ENCODE data around the gene DGCR2.

Gene DGCR2

DNA sequence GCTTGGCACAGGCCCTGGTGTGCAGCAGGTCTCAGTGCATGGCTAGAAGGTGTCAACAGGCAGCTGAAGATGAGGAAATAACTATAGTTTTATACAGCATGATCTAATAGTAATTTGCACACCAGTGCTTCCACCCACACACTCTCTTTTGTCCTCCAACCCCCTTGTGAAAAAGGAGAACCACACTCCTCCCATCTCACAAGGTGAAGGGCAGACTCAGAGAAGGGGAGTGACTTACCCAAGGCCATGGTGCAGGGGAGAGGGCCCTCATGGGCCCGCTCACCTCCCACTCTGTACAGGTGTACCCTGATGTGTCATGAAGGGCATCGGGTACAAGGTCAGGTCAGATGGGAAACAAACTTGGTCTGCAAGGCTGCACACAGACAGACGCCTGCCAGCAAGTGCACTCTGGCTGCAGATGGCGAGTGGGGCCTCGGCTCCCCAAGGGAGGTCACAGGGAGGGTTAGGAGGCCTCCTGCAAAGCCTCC lies 53.4 kb downstream of the DGCR2 start:
- H3K4me1 ChIP-seq (ENCODE audit: control insufficient read depth, low read depth, low read length) = no peaks in the 10 kb centered on the region
- H3K27ac ChIP-seq (ENCODE audit: low read length) = no peak overlapping the region
- H3K4me3 ChIP-seq (ENCODE audit: low read length) = no peak overlapping the region
- no peak overlapping the region for H3K9ac ChIP-seq (ENCODE audit: low read length)
- H3K9me3 ChIP-seq (ENCODE audit: control insufficient read depth, low read depth, low read length) = no peaks in the 10 kb centered on the region
- H3K27me3 ChIP-seq (ENCODE audit: control insufficient read depth, insufficient read depth, low read length) = no peaks in the 10 kb centered on the region
- peaks cover 25% of the 10 kb centered on the region for H3K36me3 ChIP-seq (ENCODE audit: control insufficient read depth, low read depth, low read length)

DNA sequence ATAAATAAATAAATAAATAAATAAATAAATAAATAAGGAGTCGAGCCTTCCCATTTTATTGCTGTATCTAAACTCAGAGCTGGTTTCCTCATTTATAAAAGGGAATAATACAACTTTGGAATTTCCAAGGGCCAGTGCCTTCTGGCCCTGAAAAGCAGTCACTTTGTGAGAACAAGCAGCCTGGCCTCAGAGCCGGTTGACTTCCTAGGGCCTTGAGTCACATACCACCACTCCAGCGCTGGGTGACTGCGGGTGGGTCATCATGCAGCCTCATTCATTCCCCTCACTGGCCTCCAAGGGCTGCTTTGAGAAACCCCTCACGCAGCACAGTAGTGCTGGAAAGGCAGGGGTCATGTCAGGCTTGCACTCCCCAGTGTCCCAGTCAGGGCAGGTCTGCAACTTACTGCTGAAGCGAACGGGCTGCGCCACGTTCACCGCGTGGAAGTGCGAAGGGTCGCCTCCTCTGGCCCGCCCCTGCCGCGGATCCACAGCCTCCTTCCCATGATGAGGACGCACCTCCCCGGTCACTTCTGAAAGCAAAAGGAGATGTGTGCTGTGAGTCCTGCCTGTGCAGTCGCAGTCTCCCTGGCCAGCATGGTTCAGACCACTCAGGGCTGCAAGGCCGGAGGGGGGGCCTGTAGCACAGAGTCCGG lies 54.4 kb downstream of the DGCR2 start:
- H3K27ac ChIP-seq (ENCODE audit: low read length) = no peak overlapping the region
- no peaks in the 10 kb centered on the region for H3K9me3 ChIP-seq (ENCODE audit: control insufficient read depth, low read depth, low read length)
- H3K4me3 ChIP-seq (ENCODE audit: low read length) = no peak overlapping the region
- no peaks in the 10 kb centered on the region for H3K4me1 ChIP-seq (ENCODE audit: control insufficient read depth, low read depth, low read length)
- no peak overlapping the region for H3K9ac ChIP-seq (ENCODE audit: low read length)
- H3K27me3 ChIP-seq (ENCODE audit: control insufficient read depth, insufficient read depth, low read length) = no peaks in the 10 kb centered on the region
- peaks cover 25% of the 10 kb centered on the region for H3K36me3 ChIP-seq (ENCODE audit: control insufficient read depth, low read depth, low read length)

DNA sequence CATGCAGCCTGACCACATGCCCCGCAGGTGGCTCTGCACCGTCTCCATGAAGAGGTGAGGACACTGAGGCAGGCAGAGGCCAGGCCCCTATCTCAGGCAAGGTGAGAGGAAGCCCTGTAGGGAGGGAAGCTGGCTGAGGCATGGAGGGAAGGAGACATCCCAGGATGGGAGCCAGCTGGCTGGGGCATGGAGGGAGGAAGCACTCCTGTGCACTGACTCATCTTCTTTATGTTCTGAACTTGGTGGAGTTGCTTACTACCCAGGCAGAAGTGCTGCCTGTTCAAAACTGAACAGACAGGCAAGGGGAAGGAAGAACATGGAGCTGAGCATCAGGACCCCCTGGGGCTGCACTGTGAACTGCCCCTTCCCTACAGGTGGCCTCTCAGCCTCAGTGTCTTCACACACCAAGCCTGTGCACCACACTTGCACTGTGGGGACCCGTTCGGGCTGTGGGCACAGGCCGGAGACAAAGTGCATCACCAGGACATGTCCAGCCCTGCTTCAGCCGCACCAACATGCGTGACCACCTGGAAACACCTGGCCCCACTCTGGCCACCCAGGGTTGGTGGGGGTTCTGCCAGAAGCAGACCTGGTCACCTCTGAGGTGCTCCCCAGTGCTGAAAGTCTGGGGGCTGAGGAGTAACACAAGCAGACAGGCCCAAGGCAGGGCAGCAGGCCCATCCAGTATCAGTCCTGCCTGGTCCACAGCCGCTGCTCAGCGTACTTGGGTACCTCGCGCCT lies 55.5 kb downstream of the DGCR2 start:
- no peak overlapping the region for H3K27ac ChIP-seq (ENCODE audit: low read length)
- no peaks in the 10 kb centered on the region for H3K9me3 ChIP-seq (ENCODE audit: control insufficient read depth, low read depth, low read length)
- H3K9ac ChIP-seq (ENCODE audit: low read length) = no peak overlapping the region
- no peak overlapping the region for H3K4me3 ChIP-seq (ENCODE audit: low read length)
- H3K4me1 ChIP-seq (ENCODE audit: control insufficient read depth, low read depth, low read length) = no peaks in the 10 kb centered on the region
- no peaks in the 10 kb centered on the region for H3K27me3 ChIP-seq (ENCODE audit: control insufficient read depth, insufficient read depth, low read length)
- peaks cover 25% of the 10 kb centered on the region for H3K36me3 ChIP-seq (ENCODE audit: control insufficient read depth, low read depth, low read length)

DNA sequence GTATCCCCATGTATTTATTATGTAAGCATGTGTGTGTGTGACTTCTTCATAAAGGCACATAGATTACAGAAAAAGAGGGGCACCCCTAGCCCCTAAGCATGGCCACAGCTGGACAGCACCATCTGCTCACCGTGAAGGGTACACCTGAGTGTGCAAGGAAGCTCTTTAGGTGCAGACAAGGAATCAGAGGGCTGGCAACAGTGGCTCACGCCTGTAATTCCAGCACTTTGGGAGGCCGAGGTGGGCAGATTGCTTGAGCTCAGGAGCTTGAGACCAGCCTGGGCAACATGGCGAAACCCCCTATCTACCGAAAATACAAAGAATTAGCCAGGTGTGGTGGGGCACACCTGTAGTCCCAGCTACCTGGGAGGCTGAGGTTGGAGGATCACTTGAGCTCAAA lies 56.3 kb downstream of the DGCR2 start:
- H3K4me3 ChIP-seq (ENCODE audit: low read length) = no peak overlapping the region
- H3K9ac ChIP-seq (ENCODE audit: low read length) = no peak overlapping the region
- H3K36me3 ChIP-seq (ENCODE audit: control insufficient read depth, low read depth, low read length) = peaks cover 25% of the 10 kb centered on the region
- no peak overlapping the region for H3K27ac ChIP-seq (ENCODE audit: low read length)
- H3K4me1 ChIP-seq (ENCODE audit: control insufficient read depth, low read depth, low read length) = no peaks in the 10 kb centered on the region
- H3K9me3 ChIP-seq (ENCODE audit: control insufficient read depth, low read depth, low read length) = no peaks in the 10 kb centered on the region
- no peaks in the 10 kb centered on the region for H3K27me3 ChIP-seq (ENCODE audit: control insufficient read depth, insufficient read depth, low read length)

DNA sequence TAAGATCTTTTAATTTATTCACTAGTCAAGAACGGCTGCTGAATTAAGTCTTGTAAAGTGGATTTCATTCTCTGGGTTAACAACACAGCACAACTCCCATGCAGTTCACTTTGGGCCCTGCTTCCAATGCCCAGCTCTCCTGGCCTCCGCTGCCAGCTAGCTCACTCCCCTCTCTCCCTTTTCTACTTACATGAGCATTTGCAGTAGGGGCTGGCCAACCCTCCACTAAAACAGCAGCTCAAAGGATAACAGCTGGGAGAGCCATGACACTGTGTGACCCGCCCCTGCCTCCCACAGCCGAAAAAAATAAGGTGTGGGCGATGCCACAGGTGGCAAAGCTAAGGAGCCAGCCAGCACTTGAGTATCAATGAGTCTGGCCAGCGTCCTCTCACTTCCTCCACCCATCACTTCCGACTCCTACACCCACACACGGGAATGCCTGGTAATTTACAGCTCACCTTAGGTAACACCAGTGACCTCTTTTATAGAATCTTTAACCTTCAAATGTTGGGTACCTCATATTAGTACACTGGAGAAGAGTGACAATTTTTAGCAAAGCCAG lies 56.8 kb downstream of the DGCR2 start:
- H3K9ac ChIP-seq (ENCODE audit: low read length) = no peak overlapping the region
- H3K36me3 ChIP-seq (ENCODE audit: control insufficient read depth, low read depth, low read length) = peaks cover 28% of the 10 kb centered on the region
- no peaks in the 10 kb centered on the region for H3K27me3 ChIP-seq (ENCODE audit: control insufficient read depth, insufficient read depth, low read length)
- no peaks in the 10 kb centered on the region for H3K4me1 ChIP-seq (ENCODE audit: control insufficient read depth, low read depth, low read length)
- H3K9me3 ChIP-seq (ENCODE audit: control insufficient read depth, low read depth, low read length) = no peaks in the 10 kb centered on the region
- no peak overlapping the region for H3K27ac ChIP-seq (ENCODE audit: low read length)
- no peak overlapping the region for H3K4me3 ChIP-seq (ENCODE audit: low read length)

DNA sequence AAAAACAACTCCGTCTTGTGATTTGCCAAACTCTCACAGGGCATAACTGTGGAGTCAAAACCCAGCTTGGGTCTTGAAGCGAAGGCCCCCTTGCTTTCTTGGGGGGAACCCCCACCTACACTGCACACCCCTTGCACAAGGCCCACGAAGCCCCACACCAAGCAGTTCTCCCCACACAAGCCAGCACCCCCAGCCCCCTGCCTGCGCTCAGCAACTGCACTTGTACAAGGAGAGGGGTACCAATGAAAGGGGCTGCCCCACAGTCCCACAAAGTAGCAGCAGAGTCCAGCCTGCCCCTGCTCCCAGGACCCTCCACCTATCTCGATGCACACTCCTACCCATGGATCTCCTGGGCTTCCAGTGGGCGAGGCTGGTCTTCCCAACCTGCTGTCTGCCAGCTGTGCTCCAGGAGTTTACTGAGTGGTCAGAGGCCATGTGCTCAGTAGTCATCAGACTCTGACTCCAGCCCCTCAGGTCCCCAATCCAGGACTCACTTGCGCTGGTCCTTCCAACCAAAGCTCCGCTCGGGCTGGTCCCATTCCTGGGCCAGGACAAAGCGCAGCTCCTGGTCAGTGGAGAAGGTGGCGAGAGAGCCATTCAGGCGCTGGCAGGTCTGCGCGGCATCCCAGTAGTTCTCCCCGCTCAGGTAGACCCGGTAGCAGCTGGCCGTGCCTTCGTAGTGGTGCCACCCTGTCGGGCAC lies 57.7 kb downstream of the DGCR2 start:
- H3K36me3 ChIP-seq (ENCODE audit: control insufficient read depth, low read depth, low read length) = peaks cover 23% of the 10 kb centered on the region
- no peaks in the 10 kb centered on the region for H3K27me3 ChIP-seq (ENCODE audit: control insufficient read depth, insufficient read depth, low read length)
- H3K9ac ChIP-seq (ENCODE audit: low read length) = no peak overlapping the region
- H3K4me3 ChIP-seq (ENCODE audit: low read length) = no peak overlapping the region
- no peaks in the 10 kb centered on the region for H3K9me3 ChIP-seq (ENCODE audit: control insufficient read depth, low read depth, low read length)
- H3K4me1 ChIP-seq (ENCODE audit: control insufficient read depth, low read depth, low read length) = no peaks in the 10 kb centered on the region
- H3K27ac ChIP-seq (ENCODE audit: low read length) = no peak overlapping the region

DNA sequence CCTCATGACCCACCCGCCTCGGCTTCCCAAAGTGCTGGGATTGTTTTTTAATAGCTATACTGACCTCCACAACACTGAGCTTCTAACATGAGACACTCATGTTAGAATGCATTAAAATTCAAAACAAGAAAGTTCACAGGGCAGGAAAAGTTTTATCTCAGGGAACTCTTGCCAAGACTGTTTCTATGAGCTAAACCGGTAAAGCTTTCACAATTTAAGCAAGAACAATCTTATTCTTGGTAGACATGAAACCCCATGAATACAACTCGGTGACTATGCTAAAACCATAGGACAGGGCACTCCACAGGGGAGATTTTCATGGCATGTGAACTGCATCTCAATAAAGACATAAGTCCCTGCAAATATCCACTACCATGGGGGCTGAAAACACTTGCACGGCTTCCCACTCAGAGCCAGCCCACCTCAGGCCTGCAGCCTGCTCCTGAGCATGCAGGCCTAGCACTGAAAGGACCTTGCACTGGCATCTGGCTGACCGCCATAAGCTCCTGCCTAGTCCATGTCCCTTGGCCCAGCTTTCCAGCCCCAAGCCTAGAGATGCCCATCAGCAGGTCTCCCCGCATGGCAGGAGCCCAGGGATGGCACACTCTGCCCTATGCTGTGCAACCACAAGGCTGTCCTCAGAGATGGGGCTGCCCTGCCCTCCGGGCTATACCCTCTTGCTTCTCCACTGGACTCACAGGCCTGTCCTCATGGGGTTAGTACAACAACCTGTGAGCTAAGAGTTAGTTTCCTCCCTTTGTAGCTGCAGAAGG lies 58.4 kb downstream of the DGCR2 start:
- Histone ChIP-seq H3K4me1 (ENCODE audit: control insufficient read depth, low read depth, low read length) (no peaks in the 10 kb centered on the region), H3K27ac (ENCODE audit: low read length) (no peak overlapping the region), H3K4me3 (ENCODE audit: low read length) (no peak overlapping the region), H3K36me3 (ENCODE audit: control insufficient read depth, low read depth, low read length) (peaks cover 26% of the 10 kb centered on the region), H3K27me3 (ENCODE audit: control insufficient read depth, insufficient read depth, low read length) (no peaks in the 10 kb centered on the region), H3K9ac (ENCODE audit: low read length) (no peak overlapping the region), H3K9me3 (ENCODE audit: control insufficient read depth, low read depth, low read length) (no peaks in the 10 kb centered on the region)

DNA sequence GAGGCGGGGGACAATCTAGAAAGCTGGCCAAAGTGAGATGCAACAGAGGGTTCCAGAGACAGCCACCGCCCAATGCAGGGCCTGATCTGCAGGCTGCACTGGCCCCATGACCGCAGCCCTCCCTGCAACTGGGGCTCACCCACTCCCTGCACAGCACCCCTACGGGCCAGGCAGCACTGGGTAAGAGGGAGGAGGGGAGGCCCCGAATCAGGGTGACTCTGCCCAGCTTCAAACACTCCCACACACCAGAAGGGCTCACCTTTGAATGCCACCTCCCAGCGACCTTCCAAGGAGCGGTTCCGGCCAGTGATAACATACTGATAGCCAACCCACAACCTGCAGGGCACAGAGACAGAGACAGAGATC lies 59.3 kb downstream of the DGCR2 start:
- Histone ChIP-seq H3K9ac (ENCODE audit: low read length) (no peak overlapping the region), H3K4me1 (ENCODE audit: control insufficient read depth, low read depth, low read length) (no peaks in the 10 kb centered on the region), H3K36me3 (ENCODE audit: control insufficient read depth, low read depth, low read length) (peaks cover 27% of the 10 kb centered on the region), H3K27me3 (ENCODE audit: control insufficient read depth, insufficient read depth, low read length) (no peaks in the 10 kb centered on the region), H3K9me3 (ENCODE audit: control insufficient read depth, low read depth, low read length) (no peaks in the 10 kb centered on the region), H3K4me3 (ENCODE audit: low read length) (no peak overlapping the region), H3K27ac (ENCODE audit: low read length) (no peak overlapping the region)

DNA sequence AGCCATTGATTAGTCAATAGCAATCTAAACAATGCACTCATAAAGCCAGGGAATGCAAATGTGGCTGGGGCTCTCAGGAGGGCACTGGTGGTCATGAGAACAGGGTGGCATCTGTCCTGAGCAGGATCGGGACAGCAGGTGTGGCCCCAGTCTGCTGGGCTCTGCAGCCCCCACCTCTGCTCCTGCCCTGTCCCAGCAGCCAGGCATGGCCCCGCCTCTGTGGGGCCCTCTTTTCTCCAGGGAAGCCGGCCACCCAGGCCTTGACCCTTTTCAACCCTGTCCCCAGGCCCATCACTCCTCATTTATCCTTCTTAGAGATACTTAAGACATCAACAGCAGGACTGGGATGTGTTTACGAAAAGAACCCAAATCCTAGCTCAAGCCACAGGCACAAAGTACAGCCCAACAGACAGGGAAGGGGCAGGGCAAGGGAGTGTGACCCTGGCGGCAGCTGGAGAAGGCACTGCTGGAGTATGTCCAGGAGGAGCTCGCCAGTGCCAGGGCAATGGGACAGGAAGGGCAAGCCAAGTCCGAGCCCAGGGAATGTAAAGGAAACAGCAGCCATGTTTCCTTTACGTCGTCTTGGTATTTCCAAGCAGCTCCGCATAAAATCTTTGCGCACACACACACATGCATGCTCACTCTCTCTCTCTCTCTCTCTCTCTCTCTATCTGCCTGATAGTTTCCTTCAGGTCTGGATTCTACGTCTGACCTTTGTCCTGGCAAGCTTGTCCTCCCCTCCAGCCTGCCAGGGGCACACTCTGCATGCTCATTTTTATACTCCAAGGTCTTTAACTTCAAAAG lies 59.9 kb downstream of the DGCR2 start:
- no peaks in the 10 kb centered on the region for H3K9me3 ChIP-seq (ENCODE audit: control insufficient read depth, low read depth, low read length)
- no peaks in the 10 kb centered on the region for H3K27me3 ChIP-seq (ENCODE audit: control insufficient read depth, insufficient read depth, low read length)
- H3K9ac ChIP-seq (ENCODE audit: low read length) = no peak overlapping the region
- H3K36me3 ChIP-seq (ENCODE audit: control insufficient read depth, low read depth, low read length) = peaks cover 27% of the 10 kb centered on the region
- H3K4me3 ChIP-seq (ENCODE audit: low read length) = no peak overlapping the region
- no peak overlapping the region for H3K27ac ChIP-seq (ENCODE audit: low read length)
- no peaks in the 10 kb centered on the region for H3K4me1 ChIP-seq (ENCODE audit: control insufficient read depth, low read depth, low read length)

DNA sequence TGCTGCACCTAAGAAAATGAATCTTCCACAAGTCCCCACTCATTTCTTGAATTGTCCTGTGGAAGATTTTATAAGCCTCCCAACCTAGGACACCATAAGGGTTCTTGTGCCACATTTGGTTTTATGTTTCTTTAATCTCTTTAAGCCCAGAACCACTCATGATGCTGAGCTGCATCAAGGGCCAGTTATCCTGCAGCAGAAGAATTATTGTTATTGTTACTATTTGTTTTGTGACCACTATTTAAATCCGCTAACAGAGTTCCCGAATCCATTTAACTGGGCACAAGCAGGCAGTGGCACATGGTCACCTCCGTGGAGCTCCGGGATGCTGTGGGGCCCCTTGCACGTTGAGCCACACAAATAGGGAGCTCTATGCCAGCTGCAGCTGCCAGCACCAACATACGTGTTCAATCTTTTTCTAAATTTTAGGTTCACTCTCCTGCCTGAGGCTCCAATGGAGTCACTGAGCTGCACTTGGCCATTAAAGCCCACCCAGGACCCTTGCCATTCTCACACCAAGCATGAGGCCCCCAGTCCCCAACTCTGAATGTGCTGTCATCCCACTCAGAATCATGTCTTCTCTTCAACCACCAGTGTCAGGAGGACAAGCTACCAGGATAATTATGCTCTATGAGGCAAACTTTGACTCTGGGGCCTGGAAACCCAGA lies 60.6 kb downstream of the DGCR2 start:
- Histone ChIP-seq H3K9ac (ENCODE audit: low read length) (no peak overlapping the region), H3K9me3 (ENCODE audit: control insufficient read depth, low read depth, low read length) (no peaks in the 10 kb centered on the region), H3K4me3 (ENCODE audit: low read length) (no peak overlapping the region), H3K27me3 (ENCODE audit: control insufficient read depth, insufficient read depth, low read length) (no peaks in the 10 kb centered on the region), H3K36me3 (ENCODE audit: control insufficient read depth, low read depth, low read length) (peaks cover 31% of the 10 kb centered on the region), H3K27ac (ENCODE audit: low read length) (no peak overlapping the region), H3K4me1 (ENCODE audit: control insufficient read depth, low read depth, low read length) (no peaks in the 10 kb centered on the region)
